GM21619 (cell line): ENCODE measurements around the gene JOSD1.
"Not testable (repeated sequence)": the region's sequence is repeated elsewhere in the genome, so short reads cannot be mapped to it uniquely, and the experiment has no call there.

Experiments
- ATAC-seq: cut with Tn5 transposase; IDR thresholded peaks from one replicate; pipeline ENCODE4 v1.9.1; 2021; ENCODE audit not compliant: unreplicated experiment

Gene JOSD1

GRCh38 chr22:38694940-38695339 is 5.8 kb downstream of the JOSD1 start:
- no peak for ATAC-seq

DNA sequence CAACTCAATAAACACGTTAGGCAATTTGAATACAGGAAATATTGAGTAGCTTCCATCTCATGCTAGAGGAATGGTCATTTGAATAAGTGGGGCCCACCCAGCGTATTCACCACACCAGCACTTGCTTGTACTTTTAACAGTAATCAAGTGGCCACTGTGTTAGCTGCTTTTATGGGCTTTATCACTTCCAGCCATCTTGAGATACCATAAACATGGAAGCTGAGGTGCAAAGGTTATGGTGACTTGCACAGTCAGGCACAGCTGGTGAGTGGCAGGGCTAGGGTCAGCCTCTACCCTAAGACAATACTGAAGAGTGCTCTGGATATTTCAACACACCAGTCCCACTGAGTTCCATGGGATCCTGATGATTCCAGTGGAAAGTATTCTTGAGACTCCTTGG is 6.7 kb downstream of the JOSD1 start:
- no peak for ATAC-seq

- no peak for ATAC-seq
Observed at GRCh38 chr22:38689651-38690050, 11.1 kb downstream of the JOSD1 start.

DNA sequence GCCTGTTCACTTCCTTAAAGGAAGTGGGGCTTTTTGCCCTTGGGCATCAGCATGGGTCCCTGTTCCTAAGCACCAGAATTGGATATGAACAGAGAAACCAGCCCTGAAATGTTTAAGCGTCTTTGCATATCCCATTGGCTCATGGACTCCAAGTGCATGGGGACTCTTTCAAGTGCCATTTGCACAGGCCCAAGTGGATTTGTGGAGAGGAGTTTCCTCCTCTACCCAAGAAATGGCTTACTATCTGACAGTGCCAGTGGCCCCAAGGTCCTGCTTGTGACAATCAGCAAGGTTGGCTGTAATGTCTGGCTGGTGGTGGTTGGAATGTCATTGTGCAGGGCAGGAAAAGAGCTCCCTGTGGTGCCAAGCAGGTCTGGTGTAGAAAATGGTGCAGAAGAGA is 15.0 kb downstream of the JOSD1 start:
- no peak for ATAC-seq

DNA sequence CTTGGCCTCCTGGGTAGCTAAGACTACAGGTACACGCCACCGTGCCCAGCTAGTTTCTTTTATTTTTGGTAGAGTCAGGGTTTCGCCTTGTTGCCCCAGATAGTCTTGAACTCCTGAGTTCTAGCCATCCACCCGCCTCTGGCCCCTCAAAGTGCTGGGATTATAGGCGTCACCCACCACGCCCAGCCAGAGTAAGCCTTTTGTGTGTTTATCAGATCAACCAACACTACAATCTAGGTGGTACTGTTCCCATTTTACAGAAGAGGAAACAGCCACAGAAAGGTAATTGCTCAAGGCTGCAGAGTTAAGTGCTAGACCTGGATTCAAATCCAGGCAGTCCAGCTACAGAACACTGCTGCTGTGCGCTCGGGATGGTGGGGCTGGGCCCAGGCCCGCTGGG is 15.8 kb downstream of the JOSD1 start:
- no peak for ATAC-seq

- peak; percentile 89 for ATAC-seq
Observed at GRCh38 chr22:38681582-38682335, 19.0 kb downstream of the JOSD1 start, which contains the start of gene TOMM22. Gene TOMM22 (plus strand): TSS chr22:38681957. CDS start chr22:38681979, 22 bp downstream.

- ATAC-seq, result no peak
Observed at GRCh38 chr22:38675833-38676232, 24.9 kb downstream of the JOSD1 start.

- ATAC-seq, result no peak
Observed at GRCh38 chr22:38674888-38675287, 25.9 kb downstream of the JOSD1 start.

- no peak for ATAC-seq
Observed at GRCh38 chr22:38657045-38657909, 43.5 kb downstream of the JOSD1 start.

- ATAC-seq, result peak; percentile 63
Observed at GRCh38 chr22:38656256-38657044, 44.3 kb downstream of the JOSD1 start, which contains the start of the genes CBY1 and FAM227A. Gene CBY1 (plus strand): TSS chr22:38656638. CDS start chr22:38668055, 11,417 bp downstream. Gene FAM227A (minus strand): TSS chr22:38656392. CDS start chr22:38650168, 6,224 bp downstream.

GRCh38 chr22:38655519-38656255 is 45.1 kb downstream of the JOSD1 start:
- ATAC-seq, result peak; percentile 27

DNA sequence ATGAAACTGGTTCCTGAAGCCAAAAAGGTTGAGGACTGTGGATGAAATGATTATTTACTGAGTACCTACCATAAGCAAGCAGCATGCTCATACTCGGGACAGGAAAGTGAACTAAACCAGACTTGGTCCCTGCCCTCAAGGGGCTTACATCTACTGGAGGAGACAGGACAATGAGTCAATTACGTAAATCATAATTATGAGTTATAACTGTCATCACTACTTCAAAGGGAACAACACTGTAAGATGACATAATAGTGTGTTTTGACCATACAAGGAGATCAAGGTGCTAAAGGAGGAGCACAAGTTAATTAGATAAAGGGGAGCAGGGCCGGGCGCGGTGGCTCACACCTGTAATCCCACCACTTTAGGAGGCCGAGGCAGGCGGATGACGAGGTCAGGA is 47.0 kb downstream of the JOSD1 start:
- no peak for ATAC-seq

DNA sequence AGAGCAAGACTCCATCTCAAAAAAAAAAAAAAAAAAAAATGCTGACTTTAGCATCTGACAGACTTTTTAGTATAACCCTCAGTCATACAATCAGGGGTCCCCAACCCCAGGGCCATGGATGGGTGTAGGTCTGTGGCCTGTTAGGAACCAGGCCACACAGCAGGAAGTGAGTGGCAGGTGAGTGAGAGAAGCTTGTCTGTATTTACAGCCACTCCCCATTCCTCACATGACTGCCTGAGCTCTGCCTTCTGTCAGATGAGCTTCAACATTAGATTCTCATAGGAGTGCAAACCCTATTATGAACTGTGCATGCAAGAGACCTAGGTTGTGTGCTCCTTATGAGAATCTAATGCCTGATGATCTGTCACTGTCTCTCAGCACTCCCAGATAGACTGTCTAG is 47.9 kb downstream of the JOSD1 start:
- ATAC-seq, result no peak

- ATAC-seq, result no peak
Observed at GRCh38 chr22:38649841-38650522, 50.8 kb downstream of the JOSD1 start.

GRCh38 chr22:38645430-38645829 is 55.3 kb downstream of the JOSD1 start:
- ATAC-seq, result no peak

- ATAC-seq, result not testable (repeated sequence)
Observed at GRCh38 chr22:38644245-38644644, 56.5 kb downstream of the JOSD1 start.

DNA sequence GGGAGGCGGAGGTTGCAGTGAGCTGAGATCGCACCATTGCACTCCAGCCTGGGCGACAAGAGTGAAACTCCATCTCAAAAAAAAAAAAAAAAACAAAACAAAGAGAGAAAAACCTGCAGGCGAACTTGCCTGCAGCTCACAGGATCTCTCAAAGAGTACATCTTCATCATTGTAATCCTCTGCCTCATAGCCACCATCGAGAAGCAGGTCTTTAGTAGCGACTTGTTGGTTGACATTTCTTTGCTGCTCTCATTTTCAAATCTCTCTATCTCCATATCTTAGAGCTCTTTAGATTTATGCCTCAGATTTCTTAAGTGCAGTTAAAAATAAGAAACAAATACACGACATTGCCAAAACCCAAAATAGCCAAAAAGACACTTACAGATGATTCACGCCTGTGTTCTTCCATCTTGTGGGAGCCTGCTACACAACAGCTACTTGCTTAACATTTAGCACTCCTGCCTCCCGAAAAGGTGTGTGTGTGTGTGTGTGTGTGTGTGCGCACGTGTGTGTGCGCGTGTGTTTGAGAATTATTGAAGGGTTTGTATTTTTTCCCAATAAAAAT is 59.2 kb downstream of the JOSD1 start:
- ATAC-seq, result no peak

DNA sequence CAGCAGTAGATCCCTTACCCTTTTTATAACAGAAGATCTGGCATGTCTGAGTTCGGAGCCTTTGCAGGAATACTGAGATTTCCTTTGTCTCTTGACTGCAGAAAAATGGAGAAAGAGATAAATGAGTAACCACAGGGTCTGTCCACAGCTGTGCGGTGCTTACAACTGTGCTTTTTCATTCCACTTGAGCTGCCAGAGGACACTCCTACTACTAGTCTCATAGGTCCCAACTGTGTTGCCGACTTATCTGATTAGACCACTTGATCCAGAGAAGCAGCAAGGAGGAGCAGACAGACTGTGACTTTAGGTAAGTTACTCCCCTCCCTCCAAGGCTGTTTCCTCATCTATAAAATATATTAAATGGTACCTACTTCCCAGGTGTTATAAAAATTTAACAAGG is 62.0 kb downstream of the JOSD1 start:
- no peak for ATAC-seq

GRCh38 chr22:38638216-38638615 is 62.5 kb downstream of the JOSD1 start:
- no peak for ATAC-seq
